T-helper 1 cell treated with Interleukin-12 subunit alpha and Interleukin-12 subunit beta and Interleukin-4 antibody, amounts not matched to agents 30 ng/mL and 1 ng/mL, for 36 hours (primary cell): ENCODE results near the gene RNF133. TPM values are rescaled to one million over a fixed set of nuclear protein-coding genes. Genes with fewer than 3 reads are reported as not detected.

Source experiments
- total RNA-seq: library from RNA; stranded (reverse); gene quantifications from 2 replicates; pipeline ENCODE4 v1.2.3, GENCODE V29; 2022

Gene RNF133
- total RNA-seq, 1 donor from 2014 or later = not detected

Other genes starting within 250 kb of the RNF133 start
- not detected in 2 replicates for gene RNF148, start 3.8 kb upstream of the RNF133 start, total RNA-seq
- gene CADPS2, start 187.3 kb upstream of the RNF133 start, total RNA-seq = not detected in 2 replicates